Measurements from ENCODE around the gene ARMH4.

ARMH4 gene

GRCh38 chr14:58060898-58061297, 91.1 kb downstream of the ARMH4 start:
- DNase-seq (ENCODE audit: low read depth, low spot score) = no peak
- TF ChIP-seq CTCF (IDR thresholded peaks at IDR 0.05; ENCODE audit: insufficient read depth, low read length, missing control alignments) = no peak
- CTCF ChIA-PET = interaction anchor here (1.1 to 3.8 kb wide), 3 partner anchors 9 to 369 kb away, joined by 3 to 30 read pairs (median 3); no protein-coding TSS in a partner anchor
- no peak overlapping the region for H3K4me3 ChIP-seq (ENCODE audit: low read depth, low read length)
- POLR2A ChIA-PET = no interaction called here

- DNase-seq (ENCODE audit: low read depth, low spot score) = no peak
- no peak for TF ChIP-seq CTCF (IDR thresholded peaks at IDR 0.05; ENCODE audit: insufficient read depth, low read length, missing control alignments)
- POLR2A ChIA-PET = no interaction called here
- CTCF ChIA-PET = interaction anchor here (1.1 to 1.7 kb wide), 3 partner anchors 9 to 368 kb away, joined by 3 to 16 read pairs (median 3); no protein-coding TSS in a partner anchor
- H3K4me3 ChIP-seq (ENCODE audit: low read depth, low read length) = no peak overlapping the region
Measured at GRCh38 chr14:58060077-58060476, 91.9 kb downstream of the ARMH4 start.

GRCh38 chr14:58059126-58059525, 92.9 kb downstream of the ARMH4 start:
- POLR2A ChIA-PET = no interaction called here
- no peak for DNase-seq (ENCODE audit: low read depth, low spot score)

GRCh38 chr14:58055497-58056010, 96.5 kb downstream of the ARMH4 start:
- DNase-seq (ENCODE audit: low read depth, low spot score) = no peak
- no peak overlapping the region for H3K4me3 ChIP-seq (ENCODE audit: low read depth, low read length)
- no peak for TF ChIP-seq CTCF (IDR thresholded peaks at IDR 0.05; ENCODE audit: insufficient read depth, low read length, missing control alignments)
- CTCF ChIA-PET = interaction anchor here (3.1 kb wide), 1 partner anchor 17 kb away, joined by 17 read pairs; no protein-coding TSS in a partner anchor
- POLR2A ChIA-PET = no interaction called here

More at GRCh38 chr14:58059126-58059525, 92.9 kb downstream of the ARMH4 start:
- no peak overlapping the region for H3K4me3 ChIP-seq (ENCODE audit: low read depth, low read length)
- CTCF ChIA-PET = interaction anchor here (0.9 to 1.7 kb wide), 2 partner anchors 9 to 13 kb away, joined by 4 to 16 read pairs; no protein-coding TSS in a partner anchor
- no peak for TF ChIP-seq CTCF (IDR thresholded peaks at IDR 0.05; ENCODE audit: insufficient read depth, low read length, missing control alignments)

- ChIA-PET POLR2A (no interaction called here), CTCF (interaction anchor here (3.1 kb wide), 1 partner anchor 18 kb away, joined by 17 read pairs; no protein-coding TSS in a partner anchor)
- H3K4me3 ChIP-seq (ENCODE audit: low read depth, low read length) = no peak overlapping the region
- TF ChIP-seq CTCF (IDR thresholded peaks at IDR 0.05; ENCODE audit: insufficient read depth, low read length, missing control alignments) = no peak
- DNase-seq (ENCODE audit: low read depth, low spot score) = no peak
Measured at GRCh38 chr14:58054100-58054499, 97.9 kb downstream of the ARMH4 start.

GRCh38 chr14:58048219-58048618, 103.8 kb downstream of the ARMH4 start:
- no peak for TF ChIP-seq CTCF (IDR thresholded peaks at IDR 0.05; ENCODE audit: insufficient read depth, low read length, missing control alignments)
- H3K4me3 ChIP-seq (ENCODE audit: low read depth, low read length) = no peak overlapping the region
- no peak for DNase-seq (ENCODE audit: low read depth, low spot score)
- ChIA-PET POLR2A (no interaction called here), CTCF (no interaction called here)
